Right lobe of liver (tissue), 6 donors: ENCODE measurements around the gene INPP5A. TPM values are rescaled to one million over a fixed set of nuclear protein-coding genes. Genes with fewer than 3 reads are reported as not detected.
A peak's percentile ranks its signal among the peaks of the same experiment; 100 is the strongest.

Experiments used
- ATAC-seq, 4 donors: fragments of 200-7000 bp; cut with Tn5 transposase; one replicate each; pipeline ENCODE4 v1.9.1; 2020; ENCODE audit warnings: mild to moderate bottlenecking in 4 of 4, moderate library complexity in 4 of 4
- DNase-seq, 3 donors: peaks; one replicate each; pipeline ENCODE4 v3.0.0-alpha.2; 2020
- H3K27ac ChIP-seq, 3 donors: fragments of 200-600 bp; one replicate each; pipeline ENCODE4 v1.8.0; 2022
- H3K27me3 ChIP-seq, 2 donors: fragments of 200-600 bp; one replicate each; pipeline ENCODE4 v1.8.0; 2022
- H3K36me3 ChIP-seq, 4 donors: fragments of 200-600 bp; sonication (generic) in 1 of 4; one replicate each; pipeline versions ENCODE4 v1.5.1 to v1.8.0; 2017 to 2022; ENCODE audit warnings: control low read depth in 1 of 4
- H3K4me1 ChIP-seq, 4 donors: fragments of 200-600 bp; sonication (generic) in 1 of 4; one replicate each; pipeline versions ENCODE4 v1.5.1 to v1.8.0; 2017 to 2022; ENCODE audit warnings: control low read depth in 1 of 4
- H3K4me3 ChIP-seq, 3 donors: fragments of 200-600 bp; one replicate each; pipeline ENCODE4 v1.8.0; 2022
- H3K9me3 ChIP-seq, 4 donors: fragments of 200-600 bp; sonication (generic) in 1 of 4; one replicate each; pipeline versions ENCODE4 v1.5.1 to v1.8.0; 2017 to 2022; ENCODE audit warnings: control low read depth in 1 of 4
- CTCF ChIP-seq, 4 donors: fragments of 200-600 bp in 3 of 4; fragments of 450-650 bp in 1 of 4; IDR thresholded peaks; one replicate each; pipeline versions ENCODE4 v1.5.1 to v1.8.0; 2016 to 2022; ENCODE audit warnings: antibody characterized with exemption in 4 of 4, mild to moderate bottlenecking in 2 of 4
- POLR2A ChIP-seq: fragments of 450-650 bp; IDR thresholded peaks from one replicate; pipeline ENCODE4 v1.6.1; 2017; ENCODE audit warnings: antibody characterized with exemption, mild to moderate bottlenecking
- WGBS: methylation state at CpG from one replicate; pipeline ENCODE4 v1.1.6; 2018; ENCODE audit warnings: low coverage, low lambda C conversion rate; ENCODE audit not compliant: insufficient coverage; ENCODE audit errors: missing lambda C conversion rate; 5-methylcytosine and 5-hydroxymethylcytosine counted together
- intact Hi-C, 2 donors: fragments of 100-400 bp; cut with DNase I; formaldehyde crosslinking; loops; one replicate each; pipeline versions ENCODE4 v1.11.2 to v1.14.1; 2022
- total RNA-seq, 6 experiments: library from RNA; depleted of rRNA in 2 of 6; stranded (reverse); fragments of >200 nt in 2 of 6; fragmentation: NEBNext Ultra II Directional in 3 of 6; extraction: Animal tissue kit (Norgen Biotek cat#: 25700) in 3 of 6; gene quantifications; one replicate each; pipeline versions ENCODE4 v1.1.0 to v1.2.4, GENCODE V29; 2016 to 2023
- donor health status: DM: no; HTN: yes; CAD: no.
- donor health status: DM: no; HTN: no; CAD: no.
- donor health status: DM: no; HTN: no; CAD: no.
- donor health status: DM: no; HTN: yes; CAD: no.
- donor health status: DM: no; HTN: yes; CAD: no.

Gene INPP5A
- total RNA-seq, 6 experiments from 2014 or later = 12.5 to 24.6 (median 16.9) TPM

- Histone ChIP-seq H3K9me3 (peaks cover 0 to 5% (median 0%) of the 10 kb centered on the region in 4 donors), H3K4me3 (no peak overlapping the region), H3K27ac (no peak overlapping the region), H3K36me3 (no peaks in the 10 kb centered on the region), H3K4me1 (no peaks in the 10 kb centered on the region), H3K27me3 (no peaks in the 10 kb centered on the region)
- intact Hi-C loops = no loop called here
- DNase-seq (no peak), ATAC-seq (no peak)
- TF ChIP-seq CTCF (IDR thresholded peaks at IDR 0.05) = no peak
- no peak for TF ChIP-seq POLR2A
- WGBS = 94% methylated on average over 2 of the region's 2 CpGs
Measured at GRCh38 chr10:132619927-132620326, 82.3 kb downstream of the INPP5A start.

DNA sequence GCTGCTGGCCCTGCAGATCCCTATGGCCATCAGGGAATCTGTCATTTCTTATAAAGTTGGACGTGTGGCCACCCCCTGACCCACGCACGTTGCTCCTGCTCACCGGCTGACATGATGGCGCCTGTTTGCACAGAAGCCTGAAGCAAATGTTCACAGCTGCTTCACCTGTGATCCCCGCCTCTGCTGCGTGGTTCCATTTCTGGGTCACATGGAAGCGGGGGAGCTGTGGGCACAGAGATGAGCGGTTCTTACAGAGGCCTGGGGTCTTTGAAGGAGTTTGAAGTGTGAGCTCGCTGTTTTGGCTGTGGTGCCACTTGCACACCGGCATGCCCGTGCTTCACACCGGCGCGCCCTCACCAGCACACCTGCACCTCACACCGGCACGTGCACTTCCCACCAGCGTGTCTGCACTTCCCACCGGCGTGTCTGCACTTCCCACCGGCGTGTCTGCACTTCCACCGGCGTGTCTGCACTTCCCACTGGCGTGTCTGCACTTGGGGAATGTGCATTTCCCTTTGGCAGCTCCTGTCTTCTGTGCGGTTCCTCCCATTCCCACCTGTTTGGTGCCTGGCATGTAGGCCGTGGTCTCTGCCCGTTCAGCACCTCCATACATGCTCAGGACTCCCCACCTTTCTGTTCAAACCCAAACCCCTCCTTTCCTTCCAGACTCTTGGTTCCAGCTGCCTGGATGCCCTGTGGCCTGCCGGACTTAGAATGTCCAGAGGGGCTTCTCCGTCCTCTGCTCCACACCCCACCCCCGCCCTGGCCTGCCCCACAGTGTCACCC is 86.7 kb downstream of the INPP5A start:
- intact Hi-C loops = no loop called here
- TF ChIP-seq CTCF (IDR thresholded peaks at IDR 0.05) (no peak), POLR2A (no peak)
- Histone ChIP-seq H3K27me3 (no peaks in the 10 kb centered on the region), H3K9me3 (peaks cover 0 to 5% (median 0%) of the 10 kb centered on the region in 4 donors), H3K36me3 (no peaks in the 10 kb centered on the region), H3K27ac (no peak overlapping the region), H3K4me3 (no peak overlapping the region), H3K4me1 (peaks cover 0 to 3% (median 0%) of the 10 kb centered on the region in 4 donors)
- 92% methylated on average over 21 of the region's 31 CpGs for WGBS
- no peak for ATAC-seq
- DNase-seq = peak in 2 of 3 donors; percentile 40 to 51

DNA sequence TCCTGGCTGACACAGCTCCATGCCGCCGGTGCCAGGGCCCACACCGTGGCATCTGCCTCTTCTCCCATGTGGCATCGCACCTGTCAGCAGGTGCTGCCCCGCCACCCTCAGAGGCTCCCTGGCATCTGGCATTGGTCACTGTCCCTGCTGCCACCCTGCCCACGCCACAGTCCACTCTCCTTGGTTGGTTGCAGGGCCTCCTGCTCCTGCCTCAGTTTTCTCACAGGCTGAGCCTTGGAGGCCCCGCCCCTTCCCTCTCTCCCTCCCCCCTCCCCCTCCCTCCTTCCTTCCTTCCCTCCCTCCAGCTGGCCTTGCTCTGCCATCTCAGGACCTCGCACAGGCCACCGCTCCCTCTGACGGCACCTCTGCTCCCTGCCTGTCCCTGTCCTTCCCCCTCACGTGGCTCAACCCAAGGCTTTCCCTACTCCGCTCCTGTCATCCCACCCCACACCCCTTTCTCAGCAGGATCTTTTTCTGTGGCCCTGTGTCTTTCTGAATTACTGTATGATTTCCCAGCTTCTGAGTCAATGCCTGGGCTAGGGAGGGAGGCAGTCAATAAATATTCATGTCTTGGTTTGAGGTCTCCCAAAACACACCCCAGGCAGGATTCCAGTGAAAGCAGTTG is 87.4 kb downstream of the INPP5A start:
- H3K27ac ChIP-seq = no peak overlapping the region
- DNase-seq (peak in 2 of 3 donors; percentile 35 to 51), ATAC-seq (peak; percentile 17 to 46 (median 38))

More for the DNA sequence above, 87.4 kb downstream of the INPP5A start:
- Histone ChIP-seq H3K9me3 (peaks cover 0 to 2% (median 0%) of the 10 kb centered on the region in 4 donors), H3K4me1 (peaks cover 0 to 3% (median 0%) of the 10 kb centered on the region in 4 donors), H3K27me3 (no peaks in the 10 kb centered on the region), H3K36me3 (no peaks in the 10 kb centered on the region), H3K4me3 (no peak overlapping the region)
- intact Hi-C loops = no loop called here
- WGBS = 59% methylated on average over 7 of the region's 12 CpGs
- TF ChIP-seq POLR2A (no peak), CTCF (IDR thresholded peaks at IDR 0.05) (no peak)
